K562 (cell line): Measurements from ENCODE around the gene RAB31. TPM values are rescaled to one million over a fixed set of nuclear protein-coding genes. Genes with fewer than 3 reads are reported as not detected.

Source experiments
- CAMTA2 ChIP-seq: fragments of 250-450 bp; sonication (Bioruptor Pico); conservative IDR thresholded peaks from 2 replicates; pipeline ENCODE4 v1.5.1; 2022
- CREM ChIP-seq: IDR thresholded peaks from 2 replicates; pipeline ENCODE4 v1.6.1; 2014; ENCODE audit warnings: antibody characterized with exemption, low read depth
- FOSL1 ChIP-seq: fragments of 200-800 bp; sonication (Bioruptor generic); conservative IDR thresholded peaks from 2 replicates; pipeline ENCODE4 v1.6.1; 2016; ENCODE audit warnings: missing genetic modification characterization, missing compliant biosample characterization
- GATAD2A ChIP-seq: fragments of 450-650 bp; IDR thresholded peaks from 2 replicates; pipeline ENCODE4 v1.6.1; 2017
- HDAC3 ChIP-seq: fragments of 450-650 bp; IDR thresholded peaks from 2 replicates; pipeline ENCODE4 v1.6.1; 2018; ENCODE audit warnings: borderline replicate concordance, mild to moderate bottlenecking, moderate library complexity; ENCODE audit not compliant: partially characterized antibody
- ILF3 ChIP-seq: fragments of 450-650 bp; IDR thresholded peaks from 2 replicates; pipeline ENCODE4 v1.6.1; 2018; ENCODE audit warnings: antibody characterized with exemption, mild to moderate bottlenecking, moderate library complexity, borderline replicate concordance
- PTRF ChIP-seq: fragments of 450-650 bp; IDR thresholded peaks from 2 replicates; pipeline ENCODE4 v1.6.1; 2016; ENCODE audit warnings: mild to moderate bottlenecking, missing genetic modification characterization, missing compliant biosample characterization
- RAD21 ChIP-seq, 2 experiments: fragments of 250-450 bp in 1 of 2; fragments of 450-650 bp in 1 of 2; sonication (Bioruptor Pico) in 1 of 2; formaldehyde crosslinking in 1 of 2; IDR thresholded peaks in 1 of 2; conservative IDR thresholded peaks in 1 of 2; 2 replicates each; pipeline versions ENCODE4 v1.4.0 to v1.8.0; 2020 to 2022; ENCODE audit warnings: mild to moderate bottlenecking in 2 of 2, moderate library complexity in 1 of 2
- RBM15 ChIP-seq: fragments of 200-400 bp; formaldehyde crosslinking; IDR thresholded peaks from 2 replicates; pipeline ENCODE4 v1.6.1; 2018; ENCODE audit warnings: mild to moderate bottlenecking, low read length, moderate library complexity; ENCODE audit not compliant: insufficient read depth
- TBL1XR1 ChIP-seq, 2 experiments: IDR thresholded peaks; 2 replicates each; pipeline ENCODE4 v1.6.1; 2012; ENCODE audit warnings: improper control_type of control experiment in 2 of 2, low read length in 2 of 2, mild to moderate bottlenecking in 1 of 2
- U2AF1 ChIP-seq: fragments of 200-400 bp; formaldehyde crosslinking; optimal IDR thresholded peaks from 2 replicates; pipeline ENCODE3; 2017; ENCODE audit warnings: mild to moderate bottlenecking, low read depth, low read length, moderate library complexity
- ZEB2 ChIP-seq: fragments of 450-650 bp; IDR thresholded peaks from 2 replicates; pipeline ENCODE4 v1.6.1; 2016
- ZSCAN29 ChIP-seq: fragments of 450-650 bp; IDR thresholded peaks from 2 replicates; pipeline ENCODE4 v1.6.1; 2017
- polyA plus RNA-seq, 8 experiments: library from polyadenylated mRNA; depleted of rRNA in 4 of 8; stranded (reverse) in 5 of 8; unstranded in 3 of 8; fragments of >200 nt; fragmentation: Nextera tagmentation in 2 of 8; fragmentation: Illumina TruSeq in 1 of 8; extraction: Ambion mirVana in 2 of 8; extraction: Trizol in 1 of 8; gene quantifications; 2 replicates each; pipeline versions ENCODE4 v1.2.1 to v1.2.3, GENCODE V29; 2011 to 2014; ENCODE audit warnings: inconsistent platforms in 1 of 8, missing spikeins in 1 of 8
- total RNA-seq, 7 experiments: library from RNA; depleted of rRNA in 6 of 7; stranded (reverse); fragments of >200 nt in 6 of 7; fragmentation: Illumina TruSeq in 2 of 7; extraction: Trizol in 2 of 7; gene quantifications; 2 replicates each; pipeline versions ENCODE4 v1.2.1 to v1.2.3, GENCODE V29; 2011 to 2021; ENCODE audit warnings: low replicate concordance in 1 of 7
- TF ChIP-seq, protein P1 (sequence below): fragments of 250-450 bp; sonication (Bioruptor Pico); IDR thresholded peaks from 2 replicates; pipeline ENCODE4 v1.5.0; 2021
- TF ChIP-seq, protein P2 (sequence below): fragments of 250-450 bp; sonication (Bioruptor Pico); IDR thresholded peaks from 2 replicates; pipeline ENCODE4 v1.4.0; 2020; ENCODE audit warnings: mild to moderate bottlenecking
- TF ChIP-seq, protein P3 (sequence below): sonication (generic); formaldehyde crosslinking; IDR thresholded peaks from 2 replicates; pipeline ENCODE4 v1.8.1; 2023; ENCODE audit warnings: mild to moderate bottlenecking, missing genetic modification reagents
- TF ChIP-seq, protein P4 (sequence below), 3 experiments: IDR thresholded peaks in 2 of 3; conservative IDR thresholded peaks in 1 of 3; 2 replicates each; pipeline ENCODE4 v1.5.1; 2011 to 2012; ENCODE audit warnings: low read length in 3 of 3, mild to moderate bottlenecking in 3 of 3, control low read depth in 2 of 3, improper control_type of control experiment in 1 of 3, inconsistent platforms in 1 of 3, low read depth in 1 of 3, mixed read lengths in 1 of 3, moderate library complexity in 1 of 3; ENCODE audit not compliant: insufficient read depth in 2 of 3
- TF ChIP-seq, protein P5 (sequence below): sonication (generic); formaldehyde crosslinking; IDR thresholded peaks from 2 replicates; pipeline ENCODE4 v1.8.0; 2023; ENCODE audit warnings: mild to moderate bottlenecking, missing genetic modification reagents
- TF ChIP-seq, protein P6 (sequence below): fragments of 250-450 bp; sonication (Bioruptor Pico); IDR thresholded peaks from 2 replicates; pipeline ENCODE4 v1.8.0; 2022; ENCODE audit warnings: inconsistent platforms, mild to moderate bottlenecking, moderate library complexity, borderline replicate concordance

Gene RAB31
- total and polyA plus RNA-seq, 9 of the 15 experiments (the other 6 are each of a cell fraction or from before 2014, with no cell fraction given): 20.7 to 70.4 (median 41.3) TPM

DNA sequence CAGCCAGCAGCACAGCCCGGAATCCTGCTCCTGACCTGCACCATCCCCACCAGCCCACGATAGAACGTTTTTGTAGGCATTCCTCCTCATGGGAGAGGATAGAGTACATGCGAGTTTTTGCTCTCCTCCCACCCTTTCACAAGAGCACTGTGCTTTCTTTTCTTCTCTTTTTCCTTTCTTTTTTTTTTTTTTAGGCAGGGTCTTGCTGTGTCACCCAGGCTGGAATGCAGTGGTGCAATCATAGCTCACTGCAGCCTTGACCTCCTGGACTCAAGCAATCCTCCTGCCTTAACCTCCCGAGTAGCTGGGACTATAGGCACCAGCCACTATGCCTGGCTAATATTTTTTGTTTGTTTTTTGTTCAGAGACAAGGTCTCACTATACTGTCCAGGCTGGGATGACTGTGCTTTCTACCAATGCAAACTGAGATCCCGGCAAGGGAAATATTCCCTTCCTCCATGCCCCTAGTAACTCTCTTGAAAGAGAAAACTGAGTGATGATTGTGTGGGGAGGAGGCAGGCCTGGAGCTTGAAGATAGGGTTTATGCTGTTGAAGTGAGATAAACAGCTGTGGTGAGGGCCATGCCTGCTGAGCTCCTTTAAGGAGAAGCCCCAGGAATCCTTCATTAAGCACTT, 95.1 kb downstream of the RAB31 start (continued):
- TF ChIP-seq ILF3 (peak; percentile 50; the same call in 1 of the 2 replicates), ZSCAN29 (no peak), CAMTA2 (CRISPR knock-in tag) (no peak), ZEB2 (peak; percentile 81; the same call in 1 of the 2 replicates), CREM (peak; percentile 86), TBL1XR1 (IDR thresholded peaks at IDR 0.05; ENCODE audit: low read length in 2 of 2) (peak; percentile 95 to 98), PTRF (tag) (no peak), U2AF1 (no peak), RBM15 (no peak), RAD21 (CRISPR knock-in tag; conservative IDR thresholded peaks at IDR 0.05 in 1 of 2, IDR thresholded peaks at IDR 0.05 in 1 of 2) (peak; percentile 46 to 48), HDAC3 (peak; percentile 95), FOSL1 (tag) (peak; percentile 94), GATAD2A (no peak)
- TF ChIP-seq, protein P1, sequence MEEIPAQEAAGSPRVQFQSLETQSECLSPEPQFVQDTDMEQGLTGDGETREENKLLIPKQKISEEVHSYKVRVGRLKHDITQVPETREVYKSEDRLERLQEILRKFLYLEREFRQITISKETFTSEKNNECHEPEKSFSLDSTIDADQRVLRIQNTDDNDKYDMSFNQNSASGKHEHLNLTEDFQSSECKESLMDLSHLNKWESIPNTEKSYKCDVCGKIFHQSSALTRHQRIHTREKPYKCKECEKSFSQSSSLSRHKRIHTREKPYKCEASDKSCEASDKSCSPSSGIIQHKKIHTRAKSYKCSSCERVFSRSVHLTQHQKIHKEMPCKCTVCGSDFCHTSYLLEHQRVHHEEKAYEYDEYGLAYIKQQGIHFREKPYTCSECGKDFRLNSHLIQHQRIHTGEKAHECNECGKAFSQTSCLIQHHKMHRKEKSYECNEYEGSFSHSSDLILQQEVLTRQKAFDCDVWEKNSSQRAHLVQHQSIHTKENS (CRISPR knock-in tag): no peak
- TF ChIP-seq, protein P2, sequence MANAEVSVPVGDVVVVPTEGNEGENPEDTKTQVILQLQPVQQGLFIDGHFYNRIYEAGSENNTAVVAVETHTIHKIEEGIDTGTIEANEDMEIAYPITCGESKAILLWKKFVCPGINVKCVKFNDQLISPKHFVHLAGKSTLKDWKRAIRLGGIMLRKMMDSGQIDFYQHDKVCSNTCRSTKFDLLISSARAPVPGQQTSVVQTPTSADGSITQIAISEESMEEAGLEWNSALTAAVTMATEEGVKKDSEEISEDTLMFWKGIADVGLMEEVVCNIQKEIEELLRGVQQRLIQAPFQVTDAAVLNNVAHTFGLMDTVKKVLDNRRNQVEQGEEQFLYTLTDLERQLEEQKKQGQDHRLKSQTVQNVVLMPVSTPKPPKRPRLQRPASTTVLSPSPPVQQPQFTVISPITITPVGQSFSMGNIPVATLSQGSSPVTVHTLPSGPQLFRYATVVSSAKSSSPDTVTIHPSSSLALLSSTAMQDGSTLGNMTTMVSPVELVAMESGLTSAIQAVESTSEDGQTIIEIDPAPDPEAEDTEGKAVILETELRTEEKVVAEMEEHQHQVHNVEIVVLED (CRISPR knock-in tag): 0 out of 2 replicates have a peak, but pooled peaks have one; percentile 13
- TF ChIP-seq, protein P3, sequence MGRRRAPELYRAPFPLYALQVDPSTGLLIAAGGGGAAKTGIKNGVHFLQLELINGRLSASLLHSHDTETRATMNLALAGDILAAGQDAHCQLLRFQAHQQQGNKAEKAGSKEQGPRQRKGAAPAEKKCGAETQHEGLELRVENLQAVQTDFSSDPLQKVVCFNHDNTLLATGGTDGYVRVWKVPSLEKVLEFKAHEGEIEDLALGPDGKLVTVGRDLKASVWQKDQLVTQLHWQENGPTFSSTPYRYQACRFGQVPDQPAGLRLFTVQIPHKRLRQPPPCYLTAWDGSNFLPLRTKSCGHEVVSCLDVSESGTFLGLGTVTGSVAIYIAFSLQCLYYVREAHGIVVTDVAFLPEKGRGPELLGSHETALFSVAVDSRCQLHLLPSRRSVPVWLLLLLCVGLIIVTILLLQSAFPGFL (CRISPR knock-in tag): no peak
- TF ChIP-seq, protein P4, sequence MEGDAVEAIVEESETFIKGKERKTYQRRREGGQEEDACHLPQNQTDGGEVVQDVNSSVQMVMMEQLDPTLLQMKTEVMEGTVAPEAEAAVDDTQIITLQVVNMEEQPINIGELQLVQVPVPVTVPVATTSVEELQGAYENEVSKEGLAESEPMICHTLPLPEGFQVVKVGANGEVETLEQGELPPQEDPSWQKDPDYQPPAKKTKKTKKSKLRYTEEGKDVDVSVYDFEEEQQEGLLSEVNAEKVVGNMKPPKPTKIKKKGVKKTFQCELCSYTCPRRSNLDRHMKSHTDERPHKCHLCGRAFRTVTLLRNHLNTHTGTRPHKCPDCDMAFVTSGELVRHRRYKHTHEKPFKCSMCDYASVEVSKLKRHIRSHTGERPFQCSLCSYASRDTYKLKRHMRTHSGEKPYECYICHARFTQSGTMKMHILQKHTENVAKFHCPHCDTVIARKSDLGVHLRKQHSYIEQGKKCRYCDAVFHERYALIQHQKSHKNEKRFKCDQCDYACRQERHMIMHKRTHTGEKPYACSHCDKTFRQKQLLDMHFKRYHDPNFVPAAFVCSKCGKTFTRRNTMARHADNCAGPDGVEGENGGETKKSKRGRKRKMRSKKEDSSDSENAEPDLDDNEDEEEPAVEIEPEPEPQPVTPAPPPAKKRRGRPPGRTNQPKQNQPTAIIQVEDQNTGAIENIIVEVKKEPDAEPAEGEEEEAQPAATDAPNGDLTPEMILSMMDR (IDR thresholded peaks at IDR 0.05 in 2 of 3, conservative IDR thresholded peaks at IDR 0.05 in 1 of 3; ENCODE audit: insufficient read depth in 2 of 3, low read depth in 1 of 3, low read length in 3 of 3): peak in 1 of 3 experiments; percentile 14; a peak in 1 of 6 replicates
- TF ChIP-seq, protein P5, sequence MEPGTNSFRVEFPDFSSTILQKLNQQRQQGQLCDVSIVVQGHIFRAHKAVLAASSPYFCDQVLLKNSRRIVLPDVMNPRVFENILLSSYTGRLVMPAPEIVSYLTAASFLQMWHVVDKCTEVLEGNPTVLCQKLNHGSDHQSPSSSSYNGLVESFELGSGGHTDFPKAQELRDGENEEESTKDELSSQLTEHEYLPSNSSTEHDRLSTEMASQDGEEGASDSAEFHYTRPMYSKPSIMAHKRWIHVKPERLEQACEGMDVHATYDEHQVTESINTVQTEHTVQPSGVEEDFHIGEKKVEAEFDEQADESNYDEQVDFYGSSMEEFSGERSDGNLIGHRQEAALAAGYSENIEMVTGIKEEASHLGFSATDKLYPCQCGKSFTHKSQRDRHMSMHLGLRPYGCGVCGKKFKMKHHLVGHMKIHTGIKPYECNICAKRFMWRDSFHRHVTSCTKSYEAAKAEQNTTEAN (CRISPR knock-in tag): no peak; the same call in 1 of the 2 replicates
- TF ChIP-seq, protein P6, sequence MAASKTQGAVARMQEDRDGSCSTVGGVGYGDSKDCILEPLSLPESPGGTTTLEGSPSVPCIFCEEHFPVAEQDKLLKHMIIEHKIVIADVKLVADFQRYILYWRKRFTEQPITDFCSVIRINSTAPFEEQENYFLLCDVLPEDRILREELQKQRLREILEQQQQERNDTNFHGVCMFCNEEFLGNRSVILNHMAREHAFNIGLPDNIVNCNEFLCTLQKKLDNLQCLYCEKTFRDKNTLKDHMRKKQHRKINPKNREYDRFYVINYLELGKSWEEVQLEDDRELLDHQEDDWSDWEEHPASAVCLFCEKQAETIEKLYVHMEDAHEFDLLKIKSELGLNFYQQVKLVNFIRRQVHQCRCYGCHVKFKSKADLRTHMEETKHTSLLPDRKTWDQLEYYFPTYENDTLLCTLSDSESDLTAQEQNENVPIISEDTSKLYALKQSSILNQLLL (CRISPR knock-in tag): no peak
